Adrenal gland (tissue), 12 donors: Measurements from ENCODE around the gene ZNF25. TPM values are rescaled to one million over a fixed set of nuclear protein-coding genes. Genes with fewer than 3 reads are reported as not detected.
"Not testable (repeated sequence)": the region's sequence is repeated elsewhere in the genome, so short reads cannot be mapped to it uniquely, and the experiment has no call there.

Experiments
- DNase-seq, 7 donors: peaks; one replicate each; pipeline ENCODE4 v3.0.0-alpha.2; 2019 to 2020
- H3K27ac ChIP-seq, 5 donors: fragments of 200-600 bp; sonication (generic) in 4 of 5; 1 replicate in 3 of 5; 2 replicates in 2 of 5; pipeline versions ENCODE4 v1.5.1 to v1.8.0; 2016 to 2020; ENCODE audit warnings: mild to moderate bottlenecking in 1 of 5
- H3K27me3 ChIP-seq: fragments of 200-600 bp; 2 replicates; pipeline ENCODE4 v1.8.0; 2021
- H3K36me3 ChIP-seq, 2 donors: fragments of 200-600 bp; replicated peaks in 1 of 2; 1 replicate in 1 of 2; 2 replicates in 1 of 2; pipeline versions ENCODE4 v1.5.1 to v1.8.0; 2018 to 2022
- H3K4me1 ChIP-seq, 2 donors: fragments of 200-600 bp; replicated peaks in 1 of 2; 1 replicate in 1 of 2; 2 replicates in 1 of 2; pipeline versions ENCODE4 v1.5.1 to v1.8.0; 2018 to 2021
- H3K4me3 ChIP-seq, 4 donors: fragments of 200-600 bp; sonication (generic) in 3 of 4; one replicate each; pipeline ENCODE4 v1.5.1; 2016 to 2018
- H3K9me3 ChIP-seq, 3 donors: fragments of 200-600 bp; sonication (generic) in 1 of 3; replicated peaks in 1 of 3; 1 replicate in 2 of 3; 2 replicates in 1 of 3; pipeline versions ENCODE4 v1.5.1 to v1.8.0; 2016 to 2021
- CTCF ChIP-seq, 6 experiments: fragments of 450-650 bp in 4 of 6; fragments of 200-600 bp in 2 of 6; sonication (generic) in 1 of 6; IDR thresholded peaks; 1 replicate in 5 of 6; 2 replicates in 1 of 6; pipeline versions ENCODE4 v1.5.1 to v1.8.0; 2016 to 2021; ENCODE audit warnings: antibody characterized with exemption in 6 of 6, mild to moderate bottlenecking in 2 of 6, moderate library complexity in 1 of 6
- POLR2A ChIP-seq, 2 donors: fragments of 450-650 bp; IDR thresholded peaks; one replicate each; pipeline ENCODE4 v1.6.1; 2017; ENCODE audit warnings: antibody characterized with exemption in 2 of 2, mild to moderate bottlenecking in 2 of 2, moderate library complexity in 1 of 2
- WGBS, 4 donors: extraction: QIAGEN DNeasy Blood & Tissue Kit in 2 of 4; methylation state at CpG; one replicate each; pipeline versions ENCODE4 v1.1.5 to v1.1.7; 2013 to 2017; 5-methylcytosine and 5-hydroxymethylcytosine counted together
- intact Hi-C, 2 donors: fragments of 100-400 bp; cut with DNase I; formaldehyde crosslinking; loops; one replicate each; pipeline versions ENCODE4 v1.14.1 to v1.15.0; 2022 to 2023
- polyA plus RNA-seq, 3 donors: library from polyadenylated mRNA; stranded (reverse); fragments of 200-250 nt in 2 of 3; fragments of 350-450 nt in 1 of 3; fragmentation: Illumina TruSeq in 1 of 3; extraction: RNeasy Lipid Tissue Mini Kit (QIAGEN cat#74804) in 1 of 3; gene quantifications; one replicate each; pipeline ENCODE4 v1.2.3, GENCODE V29; 2013 to 2014
- total RNA-seq, 9 donors: library from RNA; depleted of rRNA in 4 of 9; stranded (reverse); fragments of >200 nt in 4 of 9; fragments of 120-200 nt in 1 of 9; fragmentation: NEBNext Ultra II Directional in 1 of 9; extraction: Animal tissue kit (Norgen Biotek cat#: 25700) in 1 of 9; gene quantifications; one replicate each; pipeline versions ENCODE4 v1.1.0 to v1.2.4, GENCODE V29; 2013 to 2023
- donor health status: healthy with polysubstance abuse.
- donor health status: Bipolar disorder and iron deficiency.
- donor health status: DM: yes; HTN: yes; CAD: no.
- donor health status: DM: no; HTN: no; CAD: no.
- donor health status: DM: no; HTN: no; CAD: no.
- donor health status: DM: yes; HTN: yes; CAD: no.

ZNF25 gene
- total and polyA plus RNA-seq, 12 donors, result 5.0 to 26.8 (median 10.7) TPM

- Histone ChIP-seq H3K4me1 (no peaks in the 10 kb centered on the region), H3K27ac (no peak overlapping the region), H3K9me3 (no peaks in the 10 kb centered on the region), H3K27me3 (no peaks in the 10 kb centered on the region), H3K36me3 (no peaks in the 10 kb centered on the region), H3K4me3 (no peak overlapping the region)
- no peak for TF ChIP-seq POLR2A (IDR thresholded peaks at IDR 0.05)
- TF ChIP-seq CTCF (IDR thresholded peaks at IDR 0.05), result no peak
- whole genome bisulfite sequencing, 4 donors, result 88 to 96% (median 89%) methylated on average over 6 of the region's 6 CpGs
- DNase-seq, result no peak
- intact Hi-C loops, result no loop called here
Observed at GRCh38 chr10:38003026-38003425, 26.6 kb upstream of the ZNF25 start.

GRCh38 chr10:38000474-38000873 lies 24.0 kb upstream of the ZNF25 start:
- H3K36me3 ChIP-seq, H3K9me3 ChIP-seq, H3K4me3 ChIP-seq, intact Hi-C loops, H3K4me1 ChIP-seq, H3K27me3 ChIP-seq, DNase-seq, H3K27ac ChIP-seq: not testable (repeated sequence)
- WGBS, 4 donors, result 91 to 100% (median 94%) methylated on average over 1 of the region's 1 CpG

- H3K27ac ChIP-seq, H3K9me3 ChIP-seq, H3K4me1 ChIP-seq, H3K27me3 ChIP-seq, intact Hi-C loops, DNase-seq, H3K36me3 ChIP-seq, H3K4me3 ChIP-seq: not testable (repeated sequence)
- WGBS, 4 donors, result 48 to 60% (median 55%) methylated on average over 1 to 3 of the region's 3 CpGs; no CpG with 5 or more reads in 1 of the 4 donors
Observed at GRCh38 chr10:37998920-37999319, 22.5 kb upstream of the ZNF25 start.

- TF ChIP-seq POLR2A (IDR thresholded peaks at IDR 0.05) (no peak), CTCF (IDR thresholded peaks at IDR 0.05) (no peak)
- H3K36me3 ChIP-seq, result no peaks in the 10 kb centered on the region
- H3K27ac ChIP-seq, result no peak overlapping the region
- no peaks in the 10 kb centered on the region for H3K9me3 ChIP-seq
- H3K4me1 ChIP-seq, result no peaks in the 10 kb centered on the region
- no peak for DNase-seq
- H3K4me3 ChIP-seq, result no peak overlapping the region
- 66 to 77% (median 75%) methylated on average over 3 of the region's 3 CpGs for WGBS, 4 donors
- H3K27me3 ChIP-seq, result no peaks in the 10 kb centered on the region
- intact Hi-C loops, result no loop called here
Observed at GRCh38 chr10:37992083-37992482, 15.6 kb upstream of the ZNF25 start.

- TF ChIP-seq CTCF (IDR thresholded peaks at IDR 0.05) (no peak), POLR2A (IDR thresholded peaks at IDR 0.05) (no peak)
- no peak for DNase-seq
- Histone ChIP-seq H3K27ac (no peak overlapping the region), H3K27me3 (no peaks in the 10 kb centered on the region), H3K36me3 (no peaks in the 10 kb centered on the region), H3K4me3 (no peak overlapping the region), H3K4me1 (no peaks in the 10 kb centered on the region), H3K9me3 (no peaks in the 10 kb centered on the region)
- WGBS, 4 donors, result 63 to 81% (median 76%) methylated on average over 2 of the region's 2 CpGs
- intact Hi-C loops, result no loop called here
Observed at GRCh38 chr10:37991655-37992054, 15.2 kb upstream of the ZNF25 start.
